A549 (cell line): ENCODE data around the gene LIN28A. TPM values are rescaled to one million over a fixed set of nuclear protein-coding genes. Genes with fewer than 3 reads are reported as not detected.
A peak's percentile ranks its signal among the peaks of the same experiment; 100 is the strongest.

Experiments
- ATAC-seq, 2 experiments: fragments of 200-7000 bp in 1 of 2; fragments of >200 bp in 1 of 2; cut with Nextera tagmentation in 1 of 2; cut with Tn5 transposase in 1 of 2; 3 replicates each; pipeline versions ENCODE4 v1.8.0 to v1.9.1; 2018 to 2020; ENCODE audit warnings: mild to moderate bottlenecking in 1 of 2, moderate library complexity in 1 of 2
- CTCF ChIA-PET: fragments of 300-600 bp; sonication (Branson Sonifier 250); formaldehyde crosslinking; extraction: SDS; loops from one replicate; lab custom pipeline; 2021; ENCODE audit warnings: antibody characterized with exemption, inconsistent platforms; lab: Yijun Ruan, JAX
- POLR2A ChIA-PET: fragments of 350-600 bp; formaldehyde crosslinking; extraction: SDS; loops from one replicate; lab custom pipeline; 2021; ENCODE audit warnings: antibody characterized with exemption, inconsistent platforms; lab: Yijun Ruan, JAX
- DNase-seq, 2 experiments: peaks; one replicate each; pipeline versions ENCODE4 v3.0.0 to v3.0.0-alpha.2; 2011 to 2016; ENCODE audit warnings: low read depth in 1 of 2, low spot score in 1 of 2
- FAIRE-seq: peaks from 2 replicates; lab custom pipeline; 2011; peaks lifted over from hg19 to GRCh38; lab: Jason Lieb, UNC
- H3K27ac ChIP-seq, 2 experiments: fragments of >200 bp; sonication (Bioruptor Twin); formaldehyde crosslinking; 3 replicates each; pipeline ENCODE4 v1.5.1; 2016 to 2017
- H3K4me1 ChIP-seq: fragments of >200 bp; sonication (Bioruptor Twin); formaldehyde crosslinking; 3 replicates; pipeline ENCODE4 v1.6.1; 2016
- H3K4me2 ChIP-seq: fragments of >200 bp; sonication (Bioruptor Twin); formaldehyde crosslinking; 3 replicates; pipeline ENCODE4 v1.6.1; 2016
- H3K4me3 ChIP-seq: fragments of >200 bp; sonication (Bioruptor Twin); formaldehyde crosslinking; 3 replicates; pipeline ENCODE4 v1.5.1; 2016
- H3K9me3 ChIP-seq: fragments of >200 bp; sonication (Bioruptor Twin); formaldehyde crosslinking; 3 replicates; pipeline ENCODE4 v1.6.1; 2016
- CBX2 ChIP-seq: fragments of 200-600 bp; sonication (generic); IDR thresholded peaks from 2 replicates; pipeline ENCODE4 v1.6.1; 2016; ENCODE audit warnings: low read depth, mild to moderate bottlenecking, borderline replicate concordance
- CBX8 ChIP-seq: fragments of 200-600 bp; sonication (generic); IDR thresholded peaks from 2 replicates; pipeline ENCODE4 v1.6.1; 2016
- CEBPB ChIP-seq, 2 experiments: fragments of >200 bp in 1 of 2; sonication (Bioruptor Twin) in 1 of 2; formaldehyde crosslinking in 1 of 2; IDR thresholded peaks; 2 replicates each; pipeline ENCODE4 v1.6.1; 2012 to 2016
- CHD2 ChIP-seq: fragments of 150-350 bp; IDR thresholded peaks from 2 replicates; pipeline ENCODE4 v1.6.1; 2014; ENCODE audit warnings: low read length; ENCODE audit not compliant: partially characterized antibody
- CHD4 ChIP-seq: fragments of 200-600 bp; sonication (generic); IDR thresholded peaks from 2 replicates; pipeline ENCODE4 v1.6.1; 2016; ENCODE audit warnings: antibody characterized with exemption, mild to moderate bottlenecking, borderline replicate concordance
- EP300 ChIP-seq, 2 experiments: fragments of >200 bp; sonication (Bioruptor Twin); formaldehyde crosslinking; IDR thresholded peaks; 2 replicates in 1 of 2; 3 replicates in 1 of 2; pipeline ENCODE4 v1.6.1; 2016 to 2017
- ESRRA ChIP-seq: fragments of 150-350 bp; IDR thresholded peaks from 2 replicates; pipeline ENCODE4 v1.6.1; 2014; ENCODE audit warnings: mild to moderate bottlenecking, low read length, borderline replicate concordance
- GATA3 ChIP-seq: IDR thresholded peaks from 2 replicates; pipeline ENCODE4 v1.6.1; 2012; ENCODE audit warnings: borderline replicate concordance
- HDAC2 ChIP-seq: fragments of 200-600 bp; sonication (generic); IDR thresholded peaks from 2 replicates; pipeline ENCODE4 v1.6.1; 2016
- HOXB5 ChIP-seq: fragments of 250-450 bp; sonication (Bioruptor Pico); IDR thresholded peaks from 2 replicates; pipeline ENCODE4 v1.5.0; 2020; ENCODE audit warnings: mild to moderate bottlenecking, moderate library complexity
- JUNB ChIP-seq: fragments of >200 bp; sonication (Bioruptor Twin); formaldehyde crosslinking; IDR thresholded peaks from 2 replicates; pipeline ENCODE4 v1.6.1; 2016
- MAZ ChIP-seq: fragments of 150-350 bp; IDR thresholded peaks from 2 replicates; pipeline ENCODE4 v1.6.1; 2014; ENCODE audit warnings: antibody characterized with exemption, low read depth, low read length, borderline replicate concordance
- MYC ChIP-seq: IDR thresholded peaks from 2 replicates; pipeline ENCODE4 v1.6.1; 2012; ENCODE audit warnings: mild to moderate bottlenecking, inconsistent platforms, low read length, improper control_type of control experiment, borderline replicate concordance
- NFE2L2 ChIP-seq: fragments of 150-350 bp; conservative IDR thresholded peaks from 2 replicates; pipeline ENCODE4 v1.6.1; 2014; ENCODE audit warnings: low read length
- NPAS2 ChIP-seq: fragments of 250-450 bp; sonication (Bioruptor Pico); IDR thresholded peaks from 2 replicates; pipeline ENCODE4 v1.8.0; 2022; ENCODE audit warnings: mild to moderate bottlenecking, moderate library complexity, borderline replicate concordance
- POLR2AphosphoS2 ChIP-seq: conservative IDR thresholded peaks from 2 replicates; pipeline ENCODE4 v1.6.1; 2012; ENCODE audit warnings: low read length, improper control_type of control experiment, inconsistent platforms
- RFX5 ChIP-seq: fragments of 450-650 bp; IDR thresholded peaks from 2 replicates; pipeline ENCODE4 v1.7.1; 2014; ENCODE audit warnings: antibody characterized with exemption, mild to moderate bottlenecking, moderate library complexity
- RNF2 ChIP-seq: fragments of 200-600 bp; sonication (generic); IDR thresholded peaks from 2 replicates; pipeline ENCODE4 v1.6.1; 2016; ENCODE audit warnings: low read depth, mild to moderate bottlenecking, antibody characterized with exemption, moderate library complexity, borderline replicate concordance
- SMC3 ChIP-seq: fragments of >200 bp; sonication (Bioruptor Twin); formaldehyde crosslinking; IDR thresholded peaks from 3 replicates; pipeline ENCODE4 v1.6.1; 2018; ENCODE audit warnings: inconsistent platforms
- ZSCAN20 ChIP-seq: fragments of 250-450 bp; sonication (Bioruptor Pico); IDR thresholded peaks from 2 replicates; pipeline ENCODE4 v1.8.0; 2022; ENCODE audit warnings: mild to moderate bottlenecking, moderate library complexity
- WGBS: methylation state at CpG from one replicate; pipeline ENCODE4 v1.1.6; 2017; ENCODE audit errors: missing lambda C conversion rate; 5-methylcytosine and 5-hydroxymethylcytosine counted together
- polyA plus RNA-seq, 4 experiments: library from polyadenylated mRNA; depleted of rRNA in 3 of 4; stranded (reverse); fragments of >200 nt; fragmentation: RNase III in 1 of 4; extraction: RNeasy Plus Mini Kit Qiagen cat#74134 plus additional on column Dnase treatment in 1 of 4; gene quantifications; 2 replicates in 3 of 4; 3 replicates in 1 of 4; pipeline ENCODE4 v1.2.3, GENCODE V29; 2011 to 2017
- TF ChIP-seq, protein P1 (sequence below): IDR thresholded peaks from 2 replicates; pipeline ENCODE4 v1.6.1; 2012
- TF ChIP-seq, protein P2 (sequence below): fragments of >200 bp; sonication (Bioruptor Twin); formaldehyde crosslinking; IDR thresholded peaks from 2 replicates; pipeline ENCODE4 v1.6.1; 2016
- TF ChIP-seq, protein P3 (sequence below): fragments of >200 bp; sonication (Bioruptor Twin); formaldehyde crosslinking; IDR thresholded peaks from 3 replicates; pipeline ENCODE4 v1.5.1; 2016
- TF ChIP-seq, protein P4 (sequence below): IDR thresholded peaks from 2 replicates; pipeline ENCODE4 v1.6.1; 2012; ENCODE audit warnings: low read depth, borderline replicate concordance
- TF ChIP-seq, protein P5 (sequence below): fragments of 150-350 bp; IDR thresholded peaks from 2 replicates; pipeline ENCODE4 v1.6.1; 2014; ENCODE audit warnings: low read depth, mild to moderate bottlenecking, low read length

Gene LIN28A
- polyA plus RNA-seq, 2 of the 4 experiments (the other 2 are of a cell fraction): 0.03 to 0.04 TPM

DNA sequence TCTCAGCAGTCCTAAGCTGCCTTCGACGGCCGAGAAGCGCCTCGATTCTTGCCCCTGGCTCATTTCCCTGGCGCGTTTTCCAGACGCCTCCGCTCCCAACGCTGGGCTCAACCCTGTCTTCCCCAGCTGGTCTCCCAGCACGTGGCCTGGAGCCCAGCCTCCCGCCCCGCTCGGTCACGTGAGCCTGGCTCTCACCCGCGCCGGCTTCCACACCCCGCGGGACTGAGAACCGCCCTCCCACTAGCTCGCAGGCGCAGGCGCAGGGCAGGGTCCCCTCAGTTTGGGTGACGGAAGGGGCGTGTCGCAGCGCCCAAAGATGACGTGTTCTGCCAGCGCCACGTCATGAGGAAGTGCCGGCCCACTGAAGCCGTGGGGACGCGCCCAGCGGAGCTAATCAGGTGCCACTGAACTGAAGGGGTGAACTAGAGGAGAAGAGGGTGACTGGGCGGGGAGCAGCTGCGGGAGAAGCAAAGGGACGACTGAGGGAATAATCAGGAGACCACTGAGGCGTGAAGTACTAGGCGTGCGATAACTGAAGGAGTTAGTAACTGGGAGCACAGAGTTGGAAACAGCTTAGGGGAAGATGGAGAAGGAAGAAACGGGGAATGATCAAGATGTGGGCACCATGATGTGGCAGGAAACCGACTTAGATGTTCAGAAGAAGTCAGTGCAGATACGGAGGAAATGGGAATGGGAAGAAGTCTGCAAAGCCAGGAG lies 21.5 kb downstream of the LIN28A start, which contains the start of gene DHDDS (continued):
- no peak for TF ChIP-seq CHD4
- no peak for TF ChIP-seq EP300 (IDR thresholded peaks at IDR 0.05)
- TF ChIP-seq CHD2: peak; percentile 61
- TF ChIP-seq CBX8: no peak
- TF ChIP-seq, protein P1, sequence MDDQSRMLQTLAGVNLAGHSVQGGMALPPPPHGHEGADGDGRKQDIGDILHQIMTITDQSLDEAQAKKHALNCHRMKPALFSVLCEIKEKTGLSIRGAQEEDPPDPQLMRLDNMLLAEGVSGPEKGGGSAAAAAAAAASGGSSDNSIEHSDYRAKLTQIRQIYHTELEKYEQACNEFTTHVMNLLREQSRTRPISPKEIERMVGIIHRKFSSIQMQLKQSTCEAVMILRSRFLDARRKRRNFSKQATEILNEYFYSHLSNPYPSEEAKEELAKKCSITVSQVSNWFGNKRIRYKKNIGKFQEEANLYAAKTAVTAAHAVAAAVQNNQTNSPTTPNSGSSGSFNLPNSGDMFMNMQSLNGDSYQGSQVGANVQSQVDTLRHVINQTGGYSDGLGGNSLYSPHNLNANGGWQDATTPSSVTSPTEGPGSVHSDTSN: peak; percentile 82
- TF ChIP-seq HOXB5 (CRISPR knock-in tag): peak; percentile 72; the same call in 1 of the 2 replicates
- no peak for TF ChIP-seq SMC3
- peak; percentile 35; the same call in 1 of the 2 replicates for TF ChIP-seq GATA3
- TF ChIP-seq POLR2AphosphoS2: no peak

DNA sequence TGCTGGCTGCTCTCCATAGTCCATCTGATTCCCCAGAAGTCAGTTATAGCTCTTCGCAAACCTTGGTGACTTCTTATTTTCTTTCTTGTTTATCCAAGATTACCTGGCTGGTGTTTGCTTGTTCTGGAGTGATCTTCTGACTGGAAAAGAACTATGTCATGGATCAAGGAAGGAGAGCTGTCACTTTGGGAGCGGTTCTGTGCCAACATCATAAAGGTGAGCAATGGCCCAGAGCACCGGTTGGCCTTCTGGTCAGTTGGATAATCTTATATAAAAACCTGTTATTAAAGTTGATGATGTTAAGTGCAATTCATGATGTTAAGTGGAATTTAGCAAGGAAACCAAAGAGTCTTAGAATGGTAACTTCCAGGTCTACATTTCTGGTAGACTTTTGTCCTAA lies 22.2 kb downstream of the LIN28A start:
- peak overlapping the region; percentile 69 for H3K4me3 ChIP-seq
- TF ChIP-seq NFE2L2 (no peak), GATA3 (no peak), RFX5 (no peak), EP300 (IDR thresholded peaks at IDR 0.05) (no peak), CBX2 (no peak), NPAS2 (CRISPR knock-in tag) (no peak), JUNB (no peak), ZSCAN20 (CRISPR knock-in tag) (no peak), MYC (no peak), CEBPB (IDR thresholded peaks at IDR 0.05) (no peak), RNF2 (no peak), HDAC2 (no peak), MAZ (no peak), ESRRA (no peak), CHD2 (no peak)
- TF ChIP-seq, protein P2, sequence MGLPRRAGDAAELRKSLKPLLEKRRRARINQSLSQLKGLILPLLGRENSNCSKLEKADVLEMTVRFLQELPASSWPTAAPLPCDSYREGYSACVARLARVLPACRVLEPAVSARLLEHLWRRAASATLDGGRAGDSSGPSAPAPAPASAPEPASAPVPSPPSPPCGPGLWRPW: no peak
- TF ChIP-seq, protein P3, sequence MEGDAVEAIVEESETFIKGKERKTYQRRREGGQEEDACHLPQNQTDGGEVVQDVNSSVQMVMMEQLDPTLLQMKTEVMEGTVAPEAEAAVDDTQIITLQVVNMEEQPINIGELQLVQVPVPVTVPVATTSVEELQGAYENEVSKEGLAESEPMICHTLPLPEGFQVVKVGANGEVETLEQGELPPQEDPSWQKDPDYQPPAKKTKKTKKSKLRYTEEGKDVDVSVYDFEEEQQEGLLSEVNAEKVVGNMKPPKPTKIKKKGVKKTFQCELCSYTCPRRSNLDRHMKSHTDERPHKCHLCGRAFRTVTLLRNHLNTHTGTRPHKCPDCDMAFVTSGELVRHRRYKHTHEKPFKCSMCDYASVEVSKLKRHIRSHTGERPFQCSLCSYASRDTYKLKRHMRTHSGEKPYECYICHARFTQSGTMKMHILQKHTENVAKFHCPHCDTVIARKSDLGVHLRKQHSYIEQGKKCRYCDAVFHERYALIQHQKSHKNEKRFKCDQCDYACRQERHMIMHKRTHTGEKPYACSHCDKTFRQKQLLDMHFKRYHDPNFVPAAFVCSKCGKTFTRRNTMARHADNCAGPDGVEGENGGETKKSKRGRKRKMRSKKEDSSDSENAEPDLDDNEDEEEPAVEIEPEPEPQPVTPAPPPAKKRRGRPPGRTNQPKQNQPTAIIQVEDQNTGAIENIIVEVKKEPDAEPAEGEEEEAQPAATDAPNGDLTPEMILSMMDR: no peak
- TF ChIP-seq, protein P4, sequence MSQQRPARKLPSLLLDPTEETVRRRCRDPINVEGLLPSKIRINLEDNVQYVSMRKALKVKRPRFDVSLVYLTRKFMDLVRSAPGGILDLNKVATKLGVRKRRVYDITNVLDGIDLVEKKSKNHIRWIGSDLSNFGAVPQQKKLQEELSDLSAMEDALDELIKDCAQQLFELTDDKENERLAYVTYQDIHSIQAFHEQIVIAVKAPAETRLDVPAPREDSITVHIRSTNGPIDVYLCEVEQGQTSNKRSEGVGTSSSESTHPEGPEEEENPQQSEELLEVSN: no peak
- TF ChIP-seq, protein P5, sequence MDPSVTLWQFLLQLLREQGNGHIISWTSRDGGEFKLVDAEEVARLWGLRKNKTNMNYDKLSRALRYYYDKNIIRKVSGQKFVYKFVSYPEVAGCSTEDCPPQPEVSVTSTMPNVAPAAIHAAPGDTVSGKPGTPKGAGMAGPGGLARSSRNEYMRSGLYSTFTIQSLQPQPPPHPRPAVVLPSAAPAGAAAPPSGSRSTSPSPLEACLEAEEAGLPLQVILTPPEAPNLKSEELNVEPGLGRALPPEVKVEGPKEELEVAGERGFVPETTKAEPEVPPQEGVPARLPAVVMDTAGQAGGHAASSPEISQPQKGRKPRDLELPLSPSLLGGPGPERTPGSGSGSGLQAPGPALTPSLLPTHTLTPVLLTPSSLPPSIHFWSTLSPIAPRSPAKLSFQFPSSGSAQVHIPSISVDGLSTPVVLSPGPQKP: no peak
- no peak for ATAC-seq
- H3K9me3 ChIP-seq: no peaks in the 10 kb centered on the region
- DNase-seq: no peak
- WGBS: 8% methylated on average over 3 of the region's 3 CpGs
- no peak for FAIRE-seq
- peak overlapping the region; percentile 75 for H3K4me2 ChIP-seq
- CTCF ChIA-PET: interaction anchor here (0.6 to 2.0 kb wide), 6 partner anchors 16 to 263 kb away, joined by 3 to 8 read pairs (median 4); partner anchors contain the start of gene ZNF593
- POLR2A ChIA-PET: interaction anchor here (1.1 to 1.4 kb wide), 5 partner anchors 12 to 263 kb away, joined by 3 to 18 read pairs (median 4); partner anchors contain the start of genes HMGN2 and ZNF593
- peak overlapping the region; percentile 79 to 80 for H3K27ac ChIP-seq
- H3K4me1 ChIP-seq: peaks cover 9% of the 10 kb centered on the region; the same call in 1 of the 3 replicates
